Keratinocyte (primary cell): ENCODE data around the gene SHROOM1. TPM values are rescaled to one million over a fixed set of nuclear protein-coding genes. Genes with fewer than 3 reads are reported as not detected.

ENCODE experiments used
- DNase-seq: peaks from one replicate; pipeline ENCODE4 v3.0.0-alpha.2; 2011; ENCODE audit warnings: low read depth, missing footprints, low spot score
- FAIRE-seq: peaks from 2 replicates; lab custom pipeline; 2011; peaks lifted over from hg19 to GRCh38; lab: Jason Lieb, UNC
- H2AFZ ChIP-seq: 2 replicates; pipeline ENCODE4 v1.6.0; 2012; ENCODE audit warnings: low read length, control low read depth, inconsistent platforms; ENCODE audit not compliant: control insufficient read depth
- H3K27ac ChIP-seq: 2 replicates; pipeline ENCODE4 v1.5.1; 2011; ENCODE audit warnings: low read length; ENCODE audit not compliant: control insufficient read depth, insufficient read depth
- H3K27me3 ChIP-seq: 3 replicates; pipeline ENCODE4 v1.6.0; 2011; ENCODE audit warnings: low read length; ENCODE audit not compliant: control insufficient read depth, insufficient read depth; ENCODE audit errors: extremely low read depth
- H3K36me3 ChIP-seq, 2 experiments: 2 replicates in 1 of 2; 3 replicates in 1 of 2; pipeline ENCODE4 v1.5.1; 2011; ENCODE audit warnings: low read length in 2 of 2, mild to moderate bottlenecking in 1 of 2; ENCODE audit not compliant: control insufficient read depth in 2 of 2, insufficient read depth in 2 of 2; ENCODE audit errors: extremely low read depth in 1 of 2
- H3K4me1 ChIP-seq: 3 replicates; pipeline ENCODE4 v1.5.1; 2011; ENCODE audit warnings: low read length; ENCODE audit not compliant: control insufficient read depth, insufficient read depth; ENCODE audit errors: extremely low read depth
- H3K4me2 ChIP-seq: 3 replicates; pipeline ENCODE4 v1.6.0; 2011; ENCODE audit warnings: low read depth, low read length; ENCODE audit not compliant: control insufficient read depth, insufficient read depth; ENCODE audit errors: extremely low read depth
- H3K4me3 ChIP-seq, 3 experiments: fragments of 200-600 bp in 1 of 3; sonication (generic) in 1 of 3; 2 replicates in 2 of 3; 3 replicates in 1 of 3; pipeline ENCODE4 v1.5.1; 2011 to 2016; ENCODE audit warnings: low read length in 3 of 3, mild to moderate bottlenecking in 3 of 3, control low read depth in 2 of 3, inconsistent platforms in 1 of 3, low read depth in 1 of 3, mixed read lengths in 1 of 3, mixed run types in 1 of 3, moderate library complexity in 1 of 3; ENCODE audit not compliant: control insufficient read depth in 2 of 3, insufficient read depth in 2 of 3; ENCODE audit errors: extremely low read depth in 1 of 3
- H3K79me2 ChIP-seq: 2 replicates; pipeline ENCODE4 v1.6.0; 2012; ENCODE audit warnings: low read length; ENCODE audit not compliant: control insufficient read depth, insufficient read depth
- H3K9ac ChIP-seq: 3 replicates; pipeline ENCODE4 v1.6.0; 2011; ENCODE audit warnings: low read length; ENCODE audit not compliant: control insufficient read depth, insufficient read depth; ENCODE audit errors: extremely low read depth
- H3K9me1 ChIP-seq: 3 replicates; pipeline ENCODE4 v1.6.0; 2011; ENCODE audit warnings: low read length; ENCODE audit not compliant: control insufficient read depth, insufficient read depth; ENCODE audit errors: extremely low read depth
- H3K9me3 ChIP-seq: 2 replicates; pipeline ENCODE4 v1.5.1; 2012; ENCODE audit warnings: low read depth, low read length; ENCODE audit not compliant: control insufficient read depth
- H4K20me1 ChIP-seq: 3 replicates; pipeline ENCODE4 v1.6.0; 2011; ENCODE audit warnings: low read length; ENCODE audit not compliant: control insufficient read depth, insufficient read depth; ENCODE audit errors: extremely low read depth
- EZH2 ChIP-seq: IDR thresholded peaks from one replicate; pipeline ENCODE4 v1.6.1; 2012; ENCODE audit warnings: inconsistent platforms, mild to moderate bottlenecking, low read length, moderate library complexity
- dilution Hi-C: fragments of 300-500 bp; cut with MboI; formaldehyde crosslinking; loops from one replicate; pipeline ENCODE4 v1.7.0; 2020; ENCODE audit warnings: low sequenced_read_pairs; ENCODE audit not compliant: extremely low pct_ligation_motif_present
- polyA minus RNA-seq, 3 experiments: library from RNA; depleted of rRNA, polyadenylated mRNA; stranded (reverse); fragments of >200 nt; gene quantifications; 1 replicate in 1 of 3; 2 replicates in 1 of 3; 3 replicates in 1 of 3; pipeline ENCODE4 v1.2.3, GENCODE V29; 2011
- polyA plus RNA-seq, 5 experiments: library from polyadenylated mRNA; depleted of rRNA in 3 of 5; stranded (reverse) in 3 of 5; stranded (forward) in 1 of 5; unstranded in 1 of 5; fragments of >200 nt; gene quantifications; 1 replicate in 1 of 5; 2 replicates in 3 of 5; 3 replicates in 1 of 5; pipeline versions ENCODE4 v1.2.1 to v1.2.3, GENCODE V29; 2011 to 2012; ENCODE audit warnings: missing spikeins in 2 of 5, low read depth in 1 of 5, low replicate concordance in 1 of 5
- TF ChIP-seq, protein P1 (sequence below), 3 experiments: IDR thresholded peaks in 1 of 3; conservative IDR thresholded peaks in 1 of 3; optimal IDR thresholded peaks in 1 of 3; 2 replicates in 2 of 3; 3 replicates in 1 of 3; pipeline versions ENCODE3 to v1.5.1; 2011; ENCODE audit warnings: low read length in 3 of 3, mild to moderate bottlenecking in 3 of 3, moderate library complexity in 2 of 3, control low read depth in 1 of 3, inconsistent platforms in 1 of 3; ENCODE audit not compliant: insufficient read depth in 2 of 3; ENCODE audit errors: extremely low read depth in 1 of 3

Gene SHROOM1, protein sequence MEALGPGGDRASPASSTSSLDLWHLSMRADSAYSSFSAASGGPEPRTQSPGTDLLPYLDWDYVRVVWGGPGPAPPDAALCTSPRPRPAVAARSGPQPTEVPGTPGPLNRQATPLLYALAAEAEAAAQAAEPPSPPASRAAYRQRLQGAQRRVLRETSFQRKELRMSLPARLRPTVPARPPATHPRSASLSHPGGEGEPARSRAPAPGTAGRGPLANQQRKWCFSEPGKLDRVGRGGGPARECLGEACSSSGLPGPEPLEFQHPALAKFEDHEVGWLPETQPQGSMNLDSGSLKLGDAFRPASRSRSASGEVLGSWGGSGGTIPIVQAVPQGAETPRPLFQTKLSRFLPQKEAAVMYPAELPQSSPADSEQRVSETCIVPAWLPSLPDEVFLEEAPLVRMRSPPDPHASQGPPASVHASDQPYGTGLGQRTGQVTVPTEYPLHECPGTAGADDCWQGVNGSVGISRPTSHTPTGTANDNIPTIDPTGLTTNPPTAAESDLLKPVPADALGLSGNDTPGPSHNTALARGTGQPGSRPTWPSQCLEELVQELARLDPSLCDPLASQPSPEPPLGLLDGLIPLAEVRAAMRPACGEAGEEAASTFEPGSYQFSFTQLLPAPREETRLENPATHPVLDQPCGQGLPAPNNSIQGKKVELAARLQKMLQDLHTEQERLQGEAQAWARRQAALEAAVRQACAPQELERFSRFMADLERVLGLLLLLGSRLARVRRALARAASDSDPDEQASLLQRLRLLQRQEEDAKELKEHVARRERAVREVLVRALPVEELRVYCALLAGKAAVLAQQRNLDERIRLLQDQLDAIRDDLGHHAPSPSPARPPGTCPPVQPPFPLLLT
- 0.25 to 0.73 TPM (median 0.58 TPM) in 3 replicates for polyA plus RNA-seq
- polyA plus RNA-seq (2011; ENCODE audit: low read depth), result not detected
- polyA plus RNA-seq (2011; cell fraction: cytosol; rRNA removed), result 0.15 and 0.68 TPM in 2 replicates
- 1.4 and 4.0 TPM in 2 replicates for polyA plus RNA-seq (2011; cell fraction: nucleus; rRNA removed)
- polyA plus RNA-seq (2012; ENCODE audit: low replicate concordance), result 0.13 and 1.5 TPM in 2 replicates
- 0.06 to 1.0 TPM (median 0.46 TPM) in 3 replicates for polyA minus RNA-seq
- not detected for polyA minus RNA-seq (2011; cell fraction: cytosol; rRNA and poly(A)+ RNA removed)
- polyA minus RNA-seq (2011; cell fraction: nucleus; rRNA and poly(A)+ RNA removed), result 0.31 and 1.2 TPM in 2 replicates

DNA sequence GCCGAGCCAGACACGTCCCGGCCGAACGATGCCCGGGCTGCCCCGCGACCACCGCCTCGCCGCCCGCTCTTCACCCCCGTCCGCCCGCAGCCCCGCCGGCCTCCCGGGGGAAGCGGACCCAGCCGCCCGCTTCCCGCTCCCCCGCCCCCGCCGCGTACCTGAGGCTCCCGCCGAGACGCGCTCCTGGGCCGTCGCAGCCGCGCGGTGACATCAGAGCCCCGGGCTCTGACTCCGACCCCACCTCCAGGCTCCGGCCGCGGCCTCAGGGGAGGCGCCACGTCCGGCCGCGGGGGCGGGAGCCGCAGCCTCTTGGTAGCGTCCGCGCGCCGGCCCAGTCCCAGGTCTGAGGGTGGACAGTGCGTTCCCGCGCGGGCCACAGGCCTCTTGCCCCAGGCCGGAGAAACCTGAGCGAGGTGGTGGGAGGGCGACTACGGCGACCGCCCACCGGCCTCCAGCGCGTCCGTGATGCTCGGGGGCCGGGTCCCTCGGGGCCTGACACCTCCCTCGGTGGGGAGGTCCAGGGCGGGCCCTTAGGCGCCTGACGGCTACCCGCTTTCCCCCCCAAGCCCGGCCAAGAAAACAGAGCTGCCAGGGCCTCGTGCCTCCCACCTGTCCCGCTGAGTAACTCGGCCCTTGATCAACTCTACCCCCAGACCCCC is at the start of gene SHROOM1:
Gene SHROOM1 (minus strand): TSS at position 212 of the 659 bp plus-strand sequence. CDS start 4,507 bp downstream, outside the sequence.
- Histone ChIP-seq H3K9me3 (no peaks in the 10 kb centered on the region), H3K4me2 (peak within 1 kb of the TSS; percentile 52), H3K9ac (peak within 1 kb of the TSS; percentile 54), H3K4me3 (peak within 1 kb of the TSS; percentile 39 to 67 (median 66)), H3K79me2 (no peaks in the 10 kb centered on the region), H2AFZ (peak within 1 kb of the TSS; percentile 82), H3K4me1 (no peaks in the 10 kb centered on the region), H4K20me1 (no peaks in the 10 kb centered on the region), H3K36me3 (no peaks in the 10 kb centered on the region), H3K27ac (no peak within 1 kb of the TSS), H3K27me3 (peaks cover 16% of the 10 kb centered on the region), H3K9me1 (no peaks in the 10 kb centered on the region)
- TF ChIP-seq, protein P1, sequence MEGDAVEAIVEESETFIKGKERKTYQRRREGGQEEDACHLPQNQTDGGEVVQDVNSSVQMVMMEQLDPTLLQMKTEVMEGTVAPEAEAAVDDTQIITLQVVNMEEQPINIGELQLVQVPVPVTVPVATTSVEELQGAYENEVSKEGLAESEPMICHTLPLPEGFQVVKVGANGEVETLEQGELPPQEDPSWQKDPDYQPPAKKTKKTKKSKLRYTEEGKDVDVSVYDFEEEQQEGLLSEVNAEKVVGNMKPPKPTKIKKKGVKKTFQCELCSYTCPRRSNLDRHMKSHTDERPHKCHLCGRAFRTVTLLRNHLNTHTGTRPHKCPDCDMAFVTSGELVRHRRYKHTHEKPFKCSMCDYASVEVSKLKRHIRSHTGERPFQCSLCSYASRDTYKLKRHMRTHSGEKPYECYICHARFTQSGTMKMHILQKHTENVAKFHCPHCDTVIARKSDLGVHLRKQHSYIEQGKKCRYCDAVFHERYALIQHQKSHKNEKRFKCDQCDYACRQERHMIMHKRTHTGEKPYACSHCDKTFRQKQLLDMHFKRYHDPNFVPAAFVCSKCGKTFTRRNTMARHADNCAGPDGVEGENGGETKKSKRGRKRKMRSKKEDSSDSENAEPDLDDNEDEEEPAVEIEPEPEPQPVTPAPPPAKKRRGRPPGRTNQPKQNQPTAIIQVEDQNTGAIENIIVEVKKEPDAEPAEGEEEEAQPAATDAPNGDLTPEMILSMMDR (optimal IDR thresholded peaks at IDR 0.05 in 1 of 3, IDR thresholded peaks at IDR 0.05 in 1 of 3, conservative IDR thresholded peaks at IDR 0.05 in 1 of 3; ENCODE audit: extremely low read depth in 1 of 3, insufficient read depth in 2 of 3, low read length in 3 of 3), result no peak
- TF ChIP-seq EZH2, result no peak
- FAIRE-seq, result no peak
- DNase-seq, result no peak
- dilution Hi-C loops, result no loop called here

DNA sequence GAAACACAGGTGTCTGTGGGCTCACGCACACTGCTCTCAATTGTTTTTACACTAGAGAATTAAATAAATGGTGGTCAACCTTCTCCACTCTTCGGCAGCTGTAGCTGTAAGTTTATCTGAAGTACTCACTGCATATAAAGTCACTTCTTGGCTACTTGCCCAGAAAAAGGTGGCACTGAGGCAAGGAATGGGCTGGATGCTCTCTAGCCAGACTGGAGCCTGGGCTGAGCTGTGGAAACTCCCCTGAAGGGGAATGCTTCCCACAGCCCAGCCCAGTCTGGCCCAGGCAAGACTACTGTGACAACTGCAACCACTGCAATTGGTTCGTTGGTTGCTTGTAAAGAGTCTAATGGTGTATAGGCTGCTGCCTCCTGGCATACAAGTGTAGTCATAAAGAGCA is 47.5 kb upstream of the SHROOM1 start:
- Histone ChIP-seq H3K9me1 (no peaks in the 10 kb centered on the region), H4K20me1 (no peaks in the 10 kb centered on the region), H3K9me3 (no peaks in the 10 kb centered on the region), H3K9ac (no peak overlapping the region), H3K79me2 (no peaks in the 10 kb centered on the region), H2AFZ (no peak overlapping the region), H3K36me3 (peaks cover 11 to 26% of the 10 kb centered on the region in 2 experiments), H3K27ac (no peak overlapping the region), H3K27me3 (no peaks in the 10 kb centered on the region), H3K4me2 (no peak overlapping the region), H3K4me3 (no peak overlapping the region), H3K4me1 (no peaks in the 10 kb centered on the region)
- TF ChIP-seq EZH2, result no peak
- TF ChIP-seq, protein P1 (optimal IDR thresholded peaks at IDR 0.05 in 1 of 3, IDR thresholded peaks at IDR 0.05 in 1 of 3, conservative IDR thresholded peaks at IDR 0.05 in 1 of 3; ENCODE audit: extremely low read depth in 1 of 3, insufficient read depth in 2 of 3, low read length in 3 of 3), result no peak
- DNase-seq (no peak), FAIRE-seq (no peak)
- dilution Hi-C loops, result no loop called here
